ENCODE results near the gene APLF.

DNA sequence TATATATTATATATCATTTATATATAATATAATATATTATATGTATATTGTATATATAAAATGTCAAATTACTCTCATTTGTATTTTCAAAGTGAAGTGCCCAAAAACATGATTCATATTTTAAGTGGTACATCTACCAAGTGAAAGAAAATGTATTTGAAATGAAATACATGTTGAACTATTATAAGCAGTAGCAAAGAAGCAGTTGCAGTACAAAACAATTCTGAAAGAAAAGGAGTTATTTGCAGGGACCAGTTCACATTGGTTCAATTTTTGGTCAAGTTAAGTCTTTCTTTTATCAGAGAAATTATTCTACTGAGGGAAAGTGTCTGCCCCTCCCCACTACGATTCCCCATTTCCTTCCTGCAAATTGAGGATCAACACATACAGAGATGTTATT, 51.9 kb downstream of the APLF start:
- TF ChIP-seq POLR2AphosphoS5 (IDR thresholded peaks at IDR 0.05; ENCODE audit: low read depth, low read length) (no peak), TAF1 (IDR thresholded peaks at IDR 0.05; ENCODE audit: borderline replicate concordance, insufficient read depth, low read length) (no peak), FOXP2 (optimal IDR thresholded peaks at IDR 0.05; ENCODE audit: borderline replicate concordance, extremely low read depth, extremely low read length, insufficient read depth) (no peak), SIN3A (IDR thresholded peaks at IDR 0.05; ENCODE audit: borderline replicate concordance, insufficient read depth, low read length) (no peak), REST (IDR thresholded peaks at IDR 0.05; ENCODE audit: insufficient read depth in 1 of 2, low read depth in 2 of 2, low read length in 2 of 2) (no peak)

Data from PFSK-1 (cell line).